GM19372 (cell line): ENCODE data around the gene RADIL.

Experiments used
- ATAC-seq: cut with Tn5 transposase; IDR thresholded peaks from one replicate; pipeline ENCODE4 v1.9.1; 2021; ENCODE audit warnings: mild to moderate bottlenecking, low read depth, moderate library complexity; ENCODE audit not compliant: unreplicated experiment

The RADIL gene

DNA sequence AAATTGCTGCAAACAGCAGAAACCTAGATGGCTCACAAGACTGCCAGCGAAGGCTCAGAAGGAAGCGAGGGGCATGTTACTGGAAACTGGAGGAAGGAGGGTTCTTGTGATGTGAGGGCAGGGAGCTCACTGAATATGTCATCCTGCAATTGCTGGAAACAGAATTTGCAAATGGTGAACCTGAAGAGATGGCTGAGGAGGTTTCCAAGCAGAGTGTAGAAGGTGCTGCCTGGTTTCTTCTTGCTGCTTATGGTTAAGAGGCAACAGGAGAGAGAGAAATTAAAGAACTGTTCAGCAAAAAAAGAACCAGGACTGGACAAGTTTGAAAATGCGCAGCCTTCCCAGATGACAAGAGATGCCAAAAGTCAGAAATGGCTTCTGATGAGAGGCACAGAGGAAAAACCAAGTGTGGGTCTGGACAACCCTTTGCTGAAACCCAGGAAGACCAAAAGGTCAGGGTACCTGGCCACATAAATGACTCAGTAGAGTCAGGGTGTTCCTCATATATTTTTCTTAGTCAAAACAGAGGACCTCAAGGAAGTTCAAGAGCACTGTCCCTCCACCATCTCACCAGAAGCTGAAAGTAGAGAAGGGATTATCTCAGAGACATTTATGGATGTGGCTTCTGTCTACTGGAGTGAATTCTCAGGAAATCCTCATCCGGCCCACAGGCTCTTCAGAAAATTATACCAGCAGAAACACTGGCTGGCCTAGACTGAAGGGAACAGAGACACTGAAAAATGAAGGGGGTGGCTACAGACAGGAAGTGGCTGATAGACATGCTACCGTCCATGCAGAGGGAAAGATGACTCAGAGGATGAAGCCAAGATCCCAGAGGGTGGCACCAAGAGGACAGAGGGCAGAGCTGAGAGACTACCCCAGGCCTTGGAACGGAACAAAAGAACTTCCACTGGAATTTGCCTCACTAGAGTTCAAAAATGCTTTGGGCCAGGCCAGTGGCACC lies 31.8 kb downstream of the RADIL start:
- ATAC-seq, result no peak

DNA sequence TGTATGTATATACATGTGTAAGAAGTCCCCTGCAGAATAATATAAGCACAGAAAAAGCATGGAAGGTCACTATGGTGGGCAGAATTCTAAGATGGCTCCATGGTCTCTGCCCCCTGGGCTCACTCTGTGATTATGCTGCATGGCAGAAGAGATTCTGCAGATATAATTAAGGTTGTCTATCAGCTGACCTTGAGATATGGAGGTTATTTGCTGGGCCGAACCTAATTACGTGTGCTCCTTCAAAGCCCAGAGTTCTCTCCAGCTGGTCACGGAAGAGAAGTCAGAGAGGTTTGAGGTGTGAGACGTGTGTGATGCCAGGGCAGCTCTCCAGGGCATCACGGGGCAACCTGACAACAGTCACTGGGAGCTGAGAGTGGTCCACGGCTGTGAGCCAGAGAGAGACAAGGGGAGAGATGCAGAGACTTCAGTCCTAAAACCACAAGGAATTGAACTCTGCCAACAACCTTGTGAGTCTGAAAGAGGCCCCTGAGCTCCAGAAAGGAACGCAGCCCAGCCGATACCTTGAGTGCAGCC lies 33.2 kb downstream of the RADIL start:
- no peak for ATAC-seq

DNA sequence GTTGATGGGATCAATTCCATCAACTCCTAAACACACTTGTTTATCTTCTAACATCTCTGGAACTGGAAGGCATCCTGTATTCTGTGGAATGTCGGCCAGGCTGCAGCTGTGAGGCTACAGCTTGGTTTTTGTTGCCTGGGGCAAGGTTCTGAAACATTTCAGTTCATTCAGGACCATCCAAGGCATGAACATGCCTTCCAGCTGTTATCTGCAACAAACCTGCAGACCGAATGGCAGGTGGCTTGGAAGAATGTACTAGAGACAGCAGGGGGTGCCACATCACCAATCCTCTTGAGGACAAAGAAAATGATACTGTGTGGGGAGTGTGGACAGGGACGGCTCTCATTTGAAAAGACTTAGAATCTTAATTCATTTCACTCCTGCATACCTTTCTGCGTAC lies 34.1 kb downstream of the RADIL start:
- no peak for ATAC-seq

DNA sequence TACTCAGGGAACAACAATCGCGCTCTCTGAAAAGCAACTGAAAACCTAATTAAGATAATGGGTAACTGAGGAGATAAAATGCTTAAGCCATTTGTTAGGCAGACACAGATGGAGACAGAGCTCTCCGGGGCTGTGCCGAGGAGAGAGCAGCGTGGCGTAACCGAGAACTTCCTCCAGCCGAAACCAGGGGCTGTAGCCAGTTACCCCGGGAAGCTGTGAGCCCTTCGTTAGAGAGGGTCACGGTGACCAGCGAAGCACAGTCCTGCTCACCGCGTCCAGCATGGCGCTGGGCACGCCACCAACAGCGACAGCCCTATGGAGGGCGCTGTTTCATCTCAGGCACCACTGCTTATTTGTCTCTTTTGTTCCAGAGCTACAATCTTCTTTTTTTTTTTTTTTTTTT lies 37.8 kb downstream of the RADIL start:
- ATAC-seq, result no peak

DNA sequence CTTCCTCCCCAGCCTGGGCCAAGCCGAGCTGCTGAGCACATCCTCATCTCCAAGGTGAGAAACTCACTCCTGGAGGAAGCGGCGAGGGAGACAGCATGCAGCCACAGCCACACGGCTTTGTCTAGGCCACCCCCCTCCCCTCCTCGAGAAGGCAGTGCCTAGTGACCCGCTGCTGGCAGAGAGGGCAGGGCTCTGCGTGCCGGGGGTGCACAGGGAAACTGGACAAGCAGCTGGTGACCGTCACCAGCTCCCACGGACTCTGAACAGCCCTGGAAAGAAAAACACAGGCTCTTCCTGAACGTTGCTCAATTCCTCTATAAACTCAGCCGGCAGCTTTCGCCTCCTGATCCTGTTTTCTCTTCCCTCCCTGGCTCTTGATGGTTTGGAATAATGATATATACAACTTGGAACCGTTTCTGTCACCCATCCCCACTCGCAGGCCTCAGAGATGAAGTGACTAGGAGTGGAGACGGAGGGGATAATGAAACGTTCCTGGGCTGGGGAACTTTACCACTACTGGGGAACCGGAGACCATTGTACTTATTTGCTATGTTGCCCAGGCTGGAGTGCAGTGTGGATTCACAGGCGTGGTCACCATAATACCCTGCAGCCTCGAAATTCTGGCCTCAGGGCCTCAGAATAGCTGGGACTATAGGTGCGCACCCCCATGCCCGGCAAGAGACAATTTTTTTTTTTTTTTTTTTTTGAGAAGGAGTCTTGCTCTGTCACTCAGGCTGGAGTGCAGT lies 41.0 kb downstream of the RADIL start:
- ATAC-seq, result no peak

DNA sequence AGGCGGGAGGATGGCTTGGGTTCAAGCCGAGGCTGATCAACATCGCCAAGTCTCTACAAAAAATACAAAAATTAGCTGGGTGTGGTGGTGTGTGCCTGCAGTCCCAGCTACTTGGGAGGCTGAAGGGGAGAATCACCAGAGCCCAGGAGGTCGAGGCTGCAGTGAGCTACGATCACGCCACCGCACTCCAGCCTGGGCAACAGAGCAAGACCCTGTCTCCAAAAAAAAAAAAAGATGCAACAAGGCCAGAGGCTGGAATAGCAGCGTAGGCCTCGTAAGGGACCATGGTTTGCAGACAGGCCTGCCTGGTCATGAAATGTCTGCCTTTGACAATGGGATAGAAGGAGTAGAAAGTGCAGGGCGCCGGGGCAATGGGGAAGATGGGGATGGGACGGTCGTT lies 41.7 kb downstream of the RADIL start:
- no peak for ATAC-seq

DNA sequence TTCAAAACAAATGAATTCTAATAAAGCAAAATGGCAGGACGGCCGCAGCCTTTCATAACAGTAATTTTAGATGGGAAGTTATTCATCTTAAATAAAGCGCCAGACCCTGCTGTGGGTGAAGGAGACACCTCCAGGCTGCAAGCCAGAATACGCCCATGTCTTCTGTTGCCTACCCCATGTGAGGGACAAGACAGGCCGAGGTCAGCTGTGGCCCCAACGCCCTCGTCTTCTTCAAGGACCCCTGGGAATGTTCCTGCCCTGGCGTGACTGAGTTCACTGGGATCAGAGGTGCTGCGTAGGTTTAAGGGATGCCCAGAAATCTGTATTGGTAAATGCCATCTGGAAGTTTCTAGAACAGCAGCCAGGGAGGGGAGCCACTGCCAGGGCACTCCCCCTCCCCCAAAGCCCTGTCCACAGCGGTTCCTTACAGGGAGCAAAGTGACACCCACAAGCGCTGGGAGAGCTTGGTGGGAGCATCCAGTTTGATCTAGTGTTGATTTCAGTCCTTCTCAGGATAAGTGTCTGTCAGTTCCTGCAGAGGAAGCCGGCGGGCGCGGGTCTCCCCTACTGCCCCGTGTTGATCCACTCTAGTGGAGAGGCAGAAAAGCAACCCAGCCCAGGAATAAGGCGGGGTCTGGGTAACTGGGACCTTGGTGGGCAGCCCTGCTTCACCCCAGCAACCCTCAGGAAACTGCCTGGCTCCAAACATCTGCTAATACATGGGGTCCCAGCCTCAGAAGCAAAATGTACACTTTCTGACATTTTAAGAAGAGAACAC lies 42.3 kb downstream of the RADIL start:
- ATAC-seq, result no peak

DNA sequence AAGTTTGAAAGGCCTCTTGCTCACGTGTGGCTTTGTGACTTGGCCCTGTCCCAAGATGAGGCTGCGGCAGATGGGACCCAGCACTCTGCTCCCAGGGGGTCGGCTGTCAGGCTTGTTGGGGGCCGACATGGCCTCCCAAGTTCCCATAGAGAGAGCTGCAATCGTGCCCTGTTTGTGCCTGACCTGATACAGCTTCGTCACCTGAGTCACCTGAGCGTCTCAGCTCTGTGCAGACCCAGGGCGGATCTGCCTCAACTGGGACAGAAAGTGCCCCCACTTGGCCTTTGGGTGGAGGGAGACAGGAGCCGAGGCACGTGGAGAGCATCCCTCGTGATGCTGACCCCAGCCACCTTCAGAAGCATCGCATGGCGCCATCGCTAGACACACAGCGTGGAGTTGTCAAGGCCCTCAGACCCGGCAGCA lies 43.4 kb downstream of the RADIL start:
- no peak for ATAC-seq

DNA sequence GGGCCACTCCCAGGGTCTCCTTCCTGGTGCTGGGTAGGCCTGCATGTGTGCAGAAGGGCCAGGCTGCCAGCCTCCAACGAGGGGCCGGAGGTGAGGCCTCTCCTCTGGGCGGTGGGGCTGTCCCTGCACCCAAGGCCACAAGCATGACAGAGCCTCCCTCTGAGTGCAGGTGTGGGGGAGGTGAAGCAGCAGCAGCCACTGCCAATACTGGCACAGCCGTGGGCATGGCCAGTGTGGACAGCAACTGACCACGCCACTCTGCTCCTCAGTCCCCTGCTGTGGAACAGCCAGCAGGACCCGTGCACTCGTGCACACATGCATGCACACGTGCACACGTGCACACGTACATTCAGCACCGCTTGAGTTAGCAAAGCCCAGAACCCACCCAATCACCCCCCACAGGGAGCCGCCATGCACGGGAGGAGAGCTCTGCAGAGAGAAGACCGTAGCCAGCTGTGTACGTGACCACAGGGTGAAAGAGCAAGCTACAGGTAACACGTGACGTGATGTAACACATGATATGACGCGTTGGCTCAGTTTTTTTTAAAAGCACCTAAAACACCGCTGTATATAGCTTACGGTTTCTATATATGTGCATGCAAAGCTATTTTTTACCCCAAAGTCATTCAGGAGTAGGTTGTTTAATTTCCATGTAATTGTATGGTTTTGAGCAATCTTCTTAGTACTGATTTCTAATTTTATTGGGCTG lies 44.7 kb downstream of the RADIL start:
- no peak for ATAC-seq

DNA sequence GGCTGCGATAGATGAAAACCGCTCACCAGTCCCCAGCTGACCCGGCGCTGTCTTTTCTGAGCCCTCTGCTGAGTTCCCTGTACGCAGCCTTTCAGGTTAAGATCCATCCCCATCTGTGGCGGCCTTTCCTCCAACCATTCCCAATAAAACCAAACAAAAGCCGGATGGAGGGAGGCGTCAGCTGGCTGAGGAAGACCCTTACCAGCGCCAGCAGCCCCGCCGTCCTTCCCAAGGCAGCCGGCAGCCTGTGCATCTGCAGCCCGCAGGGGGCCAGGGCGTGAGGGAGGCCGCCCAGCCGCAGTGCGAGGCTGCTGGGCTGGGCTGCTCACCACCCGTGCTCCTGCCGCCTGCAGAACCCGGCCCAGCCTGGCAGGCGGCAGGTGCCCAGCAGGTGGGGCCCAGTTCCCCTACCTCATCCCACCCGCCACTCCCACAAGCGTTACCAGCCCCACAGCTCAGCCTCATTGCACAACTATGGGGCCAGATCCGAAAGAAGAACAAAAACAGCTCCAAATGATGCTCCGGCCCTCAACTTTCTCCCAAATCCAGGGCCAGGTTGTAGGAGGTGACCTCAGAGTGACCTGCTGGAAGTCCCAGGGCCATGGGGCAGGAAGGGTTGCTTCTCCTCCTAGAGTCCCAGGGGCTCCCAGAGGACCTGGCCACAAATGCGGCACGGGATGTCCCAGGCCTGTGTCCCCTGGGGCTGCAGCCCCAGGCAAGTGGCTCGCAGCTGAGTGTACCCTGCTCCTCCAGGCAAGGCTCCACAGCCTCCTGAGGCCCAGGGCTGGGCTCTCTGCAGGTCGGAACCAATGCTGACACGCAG lies 45.5 kb downstream of the RADIL start:
- no peak for ATAC-seq

DNA sequence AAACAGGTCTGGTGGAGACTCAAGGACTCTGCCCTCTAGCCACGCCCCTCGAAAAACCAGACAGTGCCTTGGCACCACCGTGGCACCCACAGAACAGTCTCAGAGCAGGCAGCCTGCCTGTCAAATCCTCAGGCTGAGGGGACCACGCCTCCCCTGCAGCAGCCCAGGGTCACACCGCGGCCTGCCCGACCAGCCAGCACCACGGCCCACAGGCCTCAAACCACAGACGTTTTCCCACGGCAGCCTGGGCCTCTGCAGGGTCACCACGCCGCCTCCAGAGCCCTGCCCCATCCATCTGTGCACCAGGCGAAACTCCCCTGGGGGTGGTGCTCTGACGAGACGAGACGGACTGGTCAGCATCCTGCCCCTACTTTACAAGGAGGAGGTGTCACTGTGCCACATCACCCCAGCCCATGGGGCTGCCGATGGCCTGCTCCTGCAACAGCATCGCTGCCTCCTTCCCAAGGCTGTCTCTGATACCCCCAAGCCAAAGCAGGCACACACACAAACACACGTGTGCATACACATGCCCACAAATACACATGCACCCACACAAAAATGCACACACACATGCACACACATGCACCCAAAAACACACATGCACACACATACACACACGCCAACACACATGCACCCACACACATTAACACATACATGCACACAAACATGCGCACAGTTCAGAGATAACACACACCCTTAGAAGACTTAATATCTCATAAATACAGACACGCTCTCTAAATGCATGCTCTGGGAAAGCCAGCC lies 46.3 kb downstream of the RADIL start:
- no peak for ATAC-seq

DNA sequence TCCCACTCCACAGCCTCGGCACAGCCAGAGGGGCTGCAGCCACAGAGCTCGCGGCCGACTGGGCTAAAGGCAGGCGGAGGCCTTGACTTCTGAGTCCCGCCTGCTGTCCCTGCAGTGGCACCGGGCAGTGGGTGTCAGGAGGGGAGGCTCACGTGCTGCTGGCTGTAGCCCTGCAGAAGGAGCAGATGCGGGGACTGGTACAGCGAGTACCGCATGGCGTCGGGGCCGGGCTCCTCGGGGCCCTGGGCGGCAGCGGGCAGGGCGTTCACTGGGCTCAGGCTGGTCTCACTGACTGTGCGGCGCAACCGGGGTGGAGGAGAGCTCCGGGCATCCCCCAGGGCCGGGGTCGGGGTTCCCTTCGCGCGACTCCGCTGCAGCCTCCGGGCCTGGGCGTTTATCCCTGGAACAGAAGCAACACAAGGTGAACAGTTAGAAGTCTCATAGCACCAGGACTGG lies 47.3 kb downstream of the RADIL start:
- no peak for ATAC-seq

DNA sequence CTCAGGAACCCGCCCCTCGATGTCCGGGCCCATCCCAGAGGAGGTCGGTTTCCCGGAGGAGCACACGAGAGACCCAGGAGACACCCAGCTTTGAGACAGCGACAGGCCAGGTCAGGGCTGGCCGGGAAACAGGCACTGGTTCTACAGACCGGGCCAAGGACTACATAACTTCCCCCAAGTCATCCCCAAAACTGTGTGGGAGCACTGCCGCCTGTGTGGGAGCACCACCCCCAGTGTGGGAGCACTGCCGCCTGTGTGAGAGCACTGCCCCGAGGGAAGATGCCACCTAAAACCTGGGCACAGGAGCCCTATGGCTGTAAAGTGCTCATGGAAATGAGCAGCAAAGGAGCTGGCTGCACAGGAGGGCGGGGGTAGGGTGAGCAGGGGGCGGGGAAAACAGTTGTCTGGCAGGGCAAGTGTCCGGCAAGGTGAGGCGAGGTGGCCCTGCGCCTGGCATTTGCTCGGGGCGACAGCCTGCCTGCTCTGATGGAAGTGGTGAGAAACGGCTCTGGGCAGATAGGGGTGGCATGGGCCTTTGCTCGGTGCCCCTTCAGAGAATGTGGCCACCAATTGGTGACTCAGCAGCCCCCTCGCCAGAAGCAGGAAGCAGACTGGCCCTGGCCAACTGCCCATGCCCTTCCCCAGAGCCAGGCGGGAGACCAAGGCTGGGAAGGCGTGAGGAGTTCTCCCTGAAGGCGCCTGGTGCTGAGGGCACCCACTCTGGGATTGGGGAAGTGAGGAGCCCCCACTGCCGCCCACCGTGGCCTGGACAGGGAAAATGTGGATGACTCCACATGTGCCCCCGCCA lies 47.9 kb downstream of the RADIL start:
- ATAC-seq, result no peak

DNA sequence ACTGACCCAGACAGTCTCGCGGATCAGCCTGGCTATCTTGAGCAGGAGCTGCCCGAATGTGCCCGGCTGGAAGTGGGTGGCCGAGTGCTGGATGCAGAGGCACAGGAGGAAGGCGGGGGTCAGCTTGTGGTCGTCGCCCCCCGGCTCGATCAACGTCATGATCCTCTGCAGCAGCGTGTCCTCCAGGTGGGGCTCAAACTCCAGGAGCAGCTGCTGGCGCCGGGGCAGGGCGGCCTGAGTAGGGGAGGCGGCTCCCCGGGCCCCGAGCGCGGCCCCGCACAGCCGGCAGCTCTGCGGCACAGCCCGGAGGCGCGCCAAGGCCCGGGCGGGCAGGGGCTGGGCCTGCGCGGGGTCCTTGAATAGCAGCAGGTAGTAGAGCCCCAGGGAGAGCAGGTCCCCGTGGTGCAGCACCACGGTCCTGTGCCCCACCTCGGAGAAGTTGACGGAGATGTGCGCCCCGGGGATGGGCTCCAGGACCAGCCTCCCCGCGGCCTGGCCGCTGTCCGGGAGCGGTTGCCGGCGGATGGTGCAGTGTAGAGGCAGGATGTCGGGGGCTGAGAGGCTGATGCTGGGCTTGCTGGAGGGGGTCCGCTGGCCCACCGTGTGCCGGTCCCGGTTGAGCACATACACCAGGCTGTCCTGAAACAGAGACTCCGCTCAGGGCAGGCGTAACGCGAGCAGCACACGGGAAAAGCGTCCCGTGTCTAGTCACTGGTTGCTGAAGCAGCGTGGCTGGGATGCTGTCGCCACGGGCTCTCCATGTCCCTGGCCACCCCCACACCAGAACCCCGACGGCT lies 48.7 kb downstream of the RADIL start:
- ATAC-seq, result no peak

DNA sequence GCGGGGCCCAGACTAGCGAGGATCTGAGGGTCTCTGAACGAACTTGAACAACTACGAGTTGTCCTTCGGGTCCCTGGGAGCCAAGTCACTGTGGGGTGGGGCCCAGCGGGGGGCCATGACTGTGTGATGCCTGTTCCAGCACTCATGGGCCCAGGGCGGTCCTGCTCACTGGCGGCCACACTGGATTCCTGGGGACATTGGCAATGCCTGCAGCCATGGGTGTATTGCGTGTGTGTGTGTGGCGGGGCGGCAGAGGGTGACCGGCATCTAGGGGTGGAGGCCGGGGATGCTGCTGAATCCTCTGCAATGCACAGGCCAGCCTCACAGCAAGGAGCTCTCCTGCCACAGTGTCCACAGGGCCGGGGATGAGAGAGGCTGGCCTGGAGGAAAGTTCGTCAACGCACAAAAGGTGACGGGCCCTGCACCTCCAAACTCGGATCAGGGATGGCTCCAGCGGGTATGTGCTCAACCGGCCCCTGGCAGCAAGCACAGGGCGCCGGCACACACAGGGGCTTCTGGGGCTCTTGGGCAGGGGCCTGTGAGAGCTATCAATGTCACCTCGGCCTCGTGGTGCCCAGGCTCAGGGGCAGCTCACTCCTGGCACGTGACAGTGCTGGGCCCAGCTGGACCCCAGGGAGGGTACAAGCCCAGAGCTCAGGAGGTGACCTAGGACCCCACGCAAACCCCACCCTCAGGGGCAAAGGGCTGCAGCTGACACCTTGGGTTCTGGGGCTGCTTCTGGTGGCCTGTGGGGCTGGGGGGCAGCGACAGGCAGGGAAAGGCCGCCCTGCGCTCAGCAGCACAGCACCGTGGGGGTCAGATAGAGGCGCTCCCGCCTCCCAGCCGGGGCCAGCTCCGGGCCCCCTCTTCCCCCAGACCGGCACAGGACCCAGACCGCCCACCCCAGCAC lies 49.6 kb downstream of the RADIL start:
- no peak for ATAC-seq

DNA sequence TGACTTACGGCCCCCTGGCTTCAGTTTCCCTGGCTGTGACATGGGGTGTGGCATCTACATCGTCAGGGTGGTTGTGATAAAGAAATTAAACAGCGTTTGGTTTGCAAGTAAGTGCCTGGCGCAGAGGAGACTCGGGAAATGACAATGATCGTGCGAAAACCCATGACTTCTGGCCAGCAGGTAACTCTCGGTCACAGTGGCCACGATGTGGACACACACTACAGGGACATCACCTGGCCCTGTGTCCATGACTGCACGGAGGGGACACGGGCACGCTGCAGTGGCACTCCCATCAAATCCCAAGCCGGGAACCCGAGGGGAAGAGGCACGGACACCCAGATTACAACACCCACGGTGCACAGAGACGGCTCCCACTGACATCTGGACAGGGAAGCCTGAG lies 50.3 kb downstream of the RADIL start:
- no peak for ATAC-seq
